ENCODE results near the gene BDKRB2.
A peak's percentile ranks its signal among the peaks of the same experiment; 100 is the strongest.

The BDKRB2 gene

DNA sequence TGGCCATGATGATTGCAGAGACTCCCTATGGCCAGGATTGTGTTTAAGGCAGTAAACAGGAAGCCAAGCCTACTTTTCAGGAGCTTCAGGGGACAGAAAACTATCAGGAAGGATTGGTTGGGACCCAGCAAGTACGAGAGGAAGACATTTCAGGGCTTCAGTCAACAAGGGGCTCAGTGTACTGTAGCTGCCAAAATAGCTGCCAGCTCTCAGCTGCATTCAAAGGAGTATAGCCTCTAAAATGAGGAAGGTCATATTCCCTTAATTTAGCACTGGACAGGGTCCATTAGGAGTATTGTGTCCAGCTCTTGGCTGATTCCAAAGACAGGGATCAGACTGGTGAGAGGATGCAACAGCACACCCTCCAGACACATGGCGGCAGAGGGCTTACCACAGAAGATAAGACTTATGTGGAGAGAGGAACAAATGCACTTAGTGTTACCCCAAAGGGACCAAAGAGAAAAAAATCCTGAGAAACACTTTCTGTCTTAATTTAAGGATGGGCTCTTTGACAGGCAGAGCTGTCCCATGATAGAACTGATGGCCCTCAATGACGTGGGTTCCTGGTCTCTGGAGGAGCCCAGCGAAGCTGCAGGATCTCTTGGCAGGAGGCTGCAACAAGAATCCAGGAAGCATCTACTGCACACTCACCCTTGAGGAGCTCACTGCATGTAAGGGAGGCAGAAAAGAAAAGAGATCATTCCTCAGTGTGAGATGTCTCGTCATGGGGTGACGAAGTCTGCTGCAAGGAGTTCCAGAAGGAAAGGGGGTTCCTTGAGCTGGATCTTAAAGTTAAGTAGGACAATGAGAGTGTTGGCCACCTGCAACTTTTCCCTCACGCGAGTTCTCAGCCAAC, 66.2 kb downstream of the BDKRB2 start:
- DNase-seq (ENCODE audit: low read depth in 2 of 2), result no peak

DNA sequence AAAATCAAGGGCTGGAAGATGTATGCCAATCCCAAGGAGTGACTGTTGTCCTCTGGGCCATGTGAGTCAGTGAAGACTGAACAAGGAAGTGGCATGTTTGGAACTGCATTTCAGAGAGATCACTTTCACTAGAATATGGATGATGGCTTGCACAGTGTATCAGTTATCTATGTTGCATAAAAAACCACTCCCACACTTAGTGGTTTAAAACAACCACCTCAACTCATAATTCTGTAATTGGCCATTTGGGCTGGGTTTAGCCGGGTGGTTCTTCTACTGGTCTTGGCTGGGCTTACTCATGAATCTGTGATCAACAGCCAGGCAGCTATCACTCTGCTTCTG, 66.8 kb downstream of the BDKRB2 start:
- no peak for DNase-seq (ENCODE audit: low read depth in 2 of 2)

DNA sequence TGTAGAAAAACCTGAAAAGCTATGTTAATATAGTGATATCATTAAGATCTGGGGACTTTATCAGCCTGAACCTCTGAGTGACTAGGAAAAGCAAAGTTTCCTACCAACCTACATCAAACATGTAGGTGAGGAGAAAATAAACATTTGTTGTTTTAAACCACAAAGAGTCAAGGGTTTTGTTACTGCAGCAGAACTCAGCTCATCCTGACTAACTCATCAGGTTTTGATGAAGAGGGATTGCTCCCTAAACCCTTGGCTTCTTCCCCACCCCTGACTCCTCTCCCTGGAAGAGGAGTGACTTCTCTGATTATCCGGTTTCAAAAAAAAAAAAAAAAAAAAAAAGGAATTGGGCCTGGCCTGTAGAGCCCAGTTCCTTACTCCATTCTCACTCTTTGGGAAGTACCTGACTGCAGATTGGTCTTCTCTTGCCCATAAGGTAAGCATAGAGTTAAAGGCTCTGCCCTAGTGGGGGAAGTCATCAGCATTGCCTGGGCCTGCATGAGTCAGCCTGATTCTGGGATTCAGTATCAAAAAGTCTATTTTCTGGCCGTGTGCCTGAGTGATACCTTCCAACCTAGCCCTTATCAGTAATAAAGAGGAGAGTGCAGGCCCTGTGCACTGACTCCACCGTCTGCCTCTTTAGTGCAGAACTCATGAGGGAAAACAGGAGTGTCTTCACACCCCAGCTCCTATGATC, 68.3 kb downstream of the BDKRB2 start:
- no peak for DNase-seq (ENCODE audit: low read depth in 2 of 2)

DNA sequence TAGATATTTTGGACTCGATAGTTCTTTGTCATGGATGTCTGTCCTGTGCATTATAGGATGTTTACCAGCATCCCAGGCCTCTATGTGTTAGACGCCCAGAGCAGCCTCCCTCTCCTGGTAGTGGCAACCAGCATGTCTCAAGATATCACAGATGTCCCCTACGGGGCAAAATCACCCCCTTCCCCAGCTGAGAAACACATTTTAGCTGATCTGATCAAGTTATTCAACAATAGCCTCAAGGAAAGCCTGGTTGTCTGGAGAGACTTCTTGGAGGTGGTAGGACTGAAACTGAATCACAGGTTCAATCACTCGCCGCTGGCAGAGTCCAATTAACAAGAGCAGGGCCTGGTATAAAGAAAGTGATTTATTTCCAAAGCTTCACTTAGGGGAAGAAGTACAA, 69.0 kb downstream of the BDKRB2 start:
- DNase-seq (ENCODE audit: low read depth in 2 of 2), result no peak

DNA sequence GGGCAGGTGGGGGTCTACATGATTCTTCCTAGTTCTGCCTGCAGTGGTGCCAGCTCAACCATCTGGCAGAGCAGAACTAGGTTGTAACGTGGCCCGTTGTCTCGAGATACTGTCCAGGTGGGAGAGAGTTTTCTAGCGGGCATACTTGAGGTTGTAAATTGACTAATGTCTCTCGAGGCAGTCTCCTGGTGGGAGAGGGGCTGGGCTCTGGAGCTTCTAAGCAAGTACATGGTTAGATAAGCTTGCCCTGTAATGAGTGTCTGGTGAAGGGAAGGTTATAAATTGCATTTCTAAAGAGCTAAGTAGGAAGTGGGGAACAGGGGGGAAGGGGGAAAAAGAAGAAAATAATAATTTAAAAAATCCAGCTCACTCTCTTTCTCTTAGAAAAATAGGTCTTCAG, 69.5 kb downstream of the BDKRB2 start:
- no peak for DNase-seq (ENCODE audit: low read depth in 2 of 2)

DNA sequence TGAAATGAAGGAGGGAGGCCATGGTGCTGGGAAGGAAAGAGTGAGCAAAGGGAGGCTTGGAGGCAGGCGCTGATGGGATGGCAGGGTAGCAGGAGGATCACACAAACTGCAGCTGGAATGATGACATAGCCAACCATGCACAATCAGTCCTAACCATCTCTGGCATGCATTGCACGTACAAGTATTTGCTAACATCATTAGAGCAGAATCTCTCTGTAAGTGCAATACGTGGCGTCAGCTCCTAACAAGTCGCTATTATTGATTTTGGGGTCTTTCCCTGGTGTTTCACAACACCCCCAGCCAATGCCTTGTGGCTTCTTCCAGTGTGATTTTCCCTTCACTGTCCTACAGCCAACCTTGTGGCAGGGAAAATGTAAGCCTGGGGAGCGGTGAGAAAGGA, 69.9 kb downstream of the BDKRB2 start:
- no peak for DNase-seq (ENCODE audit: low read depth in 2 of 2)

DNA sequence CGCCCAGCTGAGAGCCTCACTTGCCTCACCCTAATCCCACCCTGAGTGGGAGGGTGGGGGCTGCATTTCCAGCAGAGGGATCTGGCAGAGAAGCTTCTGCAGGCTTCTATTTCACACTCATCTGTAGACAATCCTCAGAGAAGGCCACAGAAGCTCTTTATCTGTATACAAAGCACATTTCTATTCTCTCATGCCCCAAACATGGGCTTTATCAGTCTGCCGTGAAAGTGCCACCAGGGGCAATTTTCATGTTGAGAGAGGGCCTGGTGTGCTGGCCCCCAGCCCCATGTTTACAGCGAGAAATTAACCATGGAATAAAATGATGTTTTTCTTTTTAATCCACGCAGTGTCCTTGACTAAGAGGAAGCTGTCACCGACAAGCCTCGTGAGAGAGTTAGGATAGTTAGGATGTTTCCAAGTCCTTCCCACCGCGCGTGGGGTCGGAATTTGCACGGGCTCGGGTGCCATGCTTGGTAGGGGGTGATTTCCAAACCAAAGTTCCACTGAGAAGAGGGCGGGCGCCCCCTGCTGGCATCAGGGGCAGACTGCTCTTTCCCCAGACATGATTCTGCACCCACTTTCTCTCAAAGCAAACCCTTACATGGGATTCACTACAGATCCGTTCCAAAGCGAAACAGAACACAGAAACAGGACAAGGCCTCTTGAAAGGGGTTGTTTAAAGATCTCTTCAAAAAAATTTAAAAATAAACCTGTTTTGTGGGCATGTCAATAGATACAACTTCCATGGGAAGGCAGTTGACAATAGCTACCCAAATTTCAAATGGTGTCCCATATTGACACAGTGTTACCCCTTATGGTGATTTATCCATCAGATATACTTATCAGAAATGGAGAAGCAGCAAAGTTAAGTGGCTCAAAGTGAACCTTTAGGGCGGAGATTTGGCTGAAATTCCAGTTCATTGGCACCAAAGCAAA, 70.8 kb downstream of the BDKRB2 start:
- DNase-seq (ENCODE audit: low read depth in 2 of 2), result peak; percentile 64 to 78

DNA sequence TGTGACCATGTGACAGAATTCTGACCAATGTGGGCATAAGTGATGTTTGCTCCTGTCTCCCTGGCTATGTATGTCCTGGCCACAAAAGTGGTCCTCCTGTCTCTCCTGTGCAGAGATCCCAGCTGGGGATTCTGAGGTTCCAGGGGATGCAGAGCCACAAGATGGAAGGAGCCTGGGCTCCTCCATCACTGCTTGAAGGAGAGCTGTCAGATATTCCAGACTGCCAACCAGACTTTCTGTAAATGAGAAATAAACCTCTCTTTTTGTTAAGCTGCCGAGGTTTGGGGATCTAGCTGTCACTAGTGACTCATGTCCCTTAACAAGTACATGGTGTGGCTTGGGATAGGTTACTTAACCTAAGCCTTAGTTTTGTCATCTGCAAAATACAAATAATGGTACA, 73.3 kb downstream of the BDKRB2 start:
- DNase-seq (ENCODE audit: low read depth in 2 of 2), result no peak

DNA sequence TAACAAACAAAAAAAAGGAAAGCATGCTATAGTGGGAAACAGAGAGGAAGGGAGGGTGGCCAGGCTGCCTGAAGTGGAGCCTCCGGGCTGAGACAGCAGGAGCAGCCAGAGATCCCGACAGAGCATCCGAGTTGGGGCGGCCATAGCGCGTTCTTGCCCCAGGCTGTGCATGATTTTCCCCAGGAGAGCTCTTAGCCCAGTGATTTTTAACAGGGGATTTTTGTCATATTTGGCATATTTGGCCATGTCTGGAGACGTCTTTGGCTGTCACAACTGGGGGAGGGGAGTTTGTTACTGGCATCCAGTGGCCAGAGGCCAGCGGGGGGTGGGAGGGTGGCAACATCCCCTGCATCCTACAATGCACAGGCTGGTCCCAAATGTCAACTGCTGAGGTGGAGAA, 74.9 kb downstream of the BDKRB2 start:
- no peak for DNase-seq (ENCODE audit: low read depth in 2 of 2)

DNA sequence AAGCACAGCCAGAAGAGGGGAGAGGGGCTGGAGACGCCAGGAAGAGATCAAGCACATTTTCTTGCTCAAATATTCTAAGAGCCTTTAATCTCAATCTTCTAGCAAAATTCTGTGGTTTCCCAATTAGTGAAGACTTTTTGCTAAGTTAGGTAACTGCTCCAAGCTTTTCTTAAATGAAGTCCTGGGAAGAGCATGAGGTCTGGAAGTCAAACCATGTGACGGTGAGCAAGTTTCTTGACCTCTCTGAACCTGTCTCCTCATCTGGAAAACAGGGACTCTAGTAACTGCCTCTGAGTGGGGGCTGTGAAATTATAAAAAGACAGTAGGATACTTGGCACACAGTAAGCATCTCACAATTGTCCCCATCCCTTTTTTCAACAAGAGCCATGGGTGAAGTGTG, 75.5 kb downstream of the BDKRB2 start:
- DNase-seq (ENCODE audit: low read depth in 2 of 2), result no peak

DNA sequence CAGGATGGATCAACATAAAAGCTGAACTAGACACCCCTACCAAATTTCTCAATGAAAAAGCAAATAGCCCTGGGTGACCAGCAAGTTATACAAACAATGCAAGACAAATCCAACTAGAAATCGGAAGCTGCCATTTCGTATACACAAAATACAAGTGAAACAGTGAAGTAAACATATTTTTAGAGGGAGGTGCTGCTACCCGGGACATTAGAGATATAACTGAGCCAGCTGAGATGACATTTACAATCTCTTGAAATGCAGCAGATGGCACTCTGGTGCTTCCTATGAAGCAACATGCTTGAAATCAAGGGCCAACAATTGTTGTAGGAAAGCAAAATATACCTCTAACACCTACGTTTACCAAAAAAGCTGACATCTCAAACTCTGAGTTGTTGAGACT, 76.8 kb downstream of the BDKRB2 start:
- DNase-seq (ENCODE audit: low read depth in 2 of 2), result no peak

DNA sequence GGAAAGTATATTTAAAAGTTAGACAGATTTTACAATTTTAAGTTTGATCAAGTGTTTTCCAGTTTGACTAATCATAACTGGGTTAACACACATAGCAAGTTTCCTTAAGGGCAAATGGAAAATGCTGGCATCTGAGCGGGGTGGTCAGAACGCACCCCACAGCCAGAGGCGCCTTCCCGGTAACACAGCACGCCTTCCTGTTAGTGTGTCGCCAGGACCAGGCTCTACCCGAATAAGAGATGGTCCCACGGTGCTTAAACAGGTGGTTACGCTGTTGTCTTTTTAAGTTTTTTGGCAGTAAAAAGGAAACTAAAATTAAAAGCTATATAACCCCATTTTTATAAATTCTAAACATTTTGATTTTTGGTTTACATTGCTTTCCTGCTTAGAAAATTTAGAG, 79.4 kb downstream of the BDKRB2 start:
- DNase-seq (ENCODE audit: low read depth in 2 of 2), result no peak

DNA sequence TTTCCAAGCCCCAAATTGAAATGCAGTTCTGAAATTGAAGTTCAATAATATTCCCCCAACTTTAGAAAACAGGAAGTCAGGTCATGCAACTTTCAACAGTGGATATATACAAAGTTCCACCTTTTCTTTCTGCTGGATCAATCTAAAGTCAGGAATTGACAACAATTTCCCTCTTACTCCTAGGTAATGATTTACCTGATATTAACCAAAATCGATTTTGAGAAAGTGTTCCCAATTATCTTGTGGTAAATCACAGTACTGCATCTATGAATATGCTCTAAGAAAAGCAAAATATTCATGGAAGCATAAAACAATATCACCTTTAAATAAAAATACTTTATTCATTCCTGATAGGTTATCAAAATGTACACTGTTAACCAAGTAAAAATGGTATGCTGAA, 79.8 kb downstream of the BDKRB2 start:
- no peak for DNase-seq (ENCODE audit: low read depth in 2 of 2)

DNA sequence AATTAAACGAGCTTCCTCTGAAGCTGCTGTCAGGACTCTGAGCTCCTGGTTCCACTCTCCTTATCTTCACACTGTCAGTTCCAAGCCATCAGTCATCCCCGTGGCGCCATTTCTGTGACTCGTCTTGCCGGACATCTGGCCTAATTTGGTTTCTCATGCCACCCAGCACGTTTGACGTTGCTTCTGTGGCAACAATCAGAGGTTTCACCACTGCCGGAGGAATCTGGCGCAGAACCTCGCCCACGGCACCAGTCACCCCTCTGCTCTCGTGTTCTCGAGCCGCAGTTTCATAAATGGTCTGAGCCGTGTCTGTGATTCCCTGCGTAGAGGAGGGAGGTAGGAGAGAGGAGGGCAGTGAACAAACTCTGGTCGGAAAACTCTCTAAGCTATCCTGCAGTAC, 81.0 kb downstream of the BDKRB2 start:
- DNase-seq (ENCODE audit: low read depth in 2 of 2), result no peak

DNA sequence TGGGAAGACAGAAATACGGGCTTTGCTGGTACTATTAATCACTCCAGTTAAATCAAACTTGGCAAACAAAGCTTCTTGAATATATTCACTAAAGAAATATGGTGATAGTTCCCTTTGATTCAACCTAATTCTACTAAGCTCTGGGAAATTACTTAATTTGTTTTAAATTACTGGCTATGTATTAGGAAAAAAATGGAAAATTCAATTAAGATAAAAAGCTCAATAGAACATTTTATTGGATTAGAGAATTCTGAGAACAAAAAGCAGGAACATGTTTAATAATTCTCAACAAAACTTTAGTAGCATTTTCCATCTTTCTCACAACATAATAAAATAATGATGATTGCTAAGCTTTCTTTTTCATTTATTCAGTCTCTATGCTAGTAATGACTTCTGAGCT, 81.6 kb downstream of the BDKRB2 start:
- DNase-seq (ENCODE audit: low read depth in 2 of 2), result no peak

DNA sequence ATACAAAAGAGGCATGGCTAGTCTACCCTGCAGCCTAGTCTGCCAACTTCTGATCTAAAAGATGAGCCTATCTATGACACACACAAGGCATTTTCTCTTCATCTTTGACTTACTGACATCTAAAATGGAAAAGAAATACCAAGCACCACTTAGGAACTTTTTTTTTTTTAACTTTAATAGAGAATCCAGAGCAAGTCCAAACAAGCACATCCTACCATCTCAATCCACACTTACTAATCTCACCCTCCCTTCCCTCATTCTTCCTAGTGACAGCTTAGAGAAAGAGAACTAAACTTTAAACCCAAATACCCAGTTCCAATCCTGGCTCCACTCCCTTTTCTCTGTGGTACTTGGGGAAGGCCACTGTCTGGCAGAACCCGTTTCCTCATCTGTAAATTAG, 83.2 kb downstream of the BDKRB2 start:
- DNase-seq (ENCODE audit: low read depth in 2 of 2), result no peak
